KMS-11 (cell line): Measurements from ENCODE around the gene NFIB.

Experiments used
- H2AFZ ChIP-seq: fragments of 200-600 bp; sonication (generic); 2 replicates; pipeline ENCODE4 v1.6.1; 2016; ENCODE audit warnings: antibody characterized with exemption, mixed run types, low read depth
- H3K27ac ChIP-seq: fragments of 200-600 bp; sonication (generic); 2 replicates; pipeline ENCODE4 v1.6.1; 2016; ENCODE audit warnings: mild to moderate bottlenecking, mixed run types
- H3K27me3 ChIP-seq: fragments of 200-600 bp; sonication (generic); 2 replicates; pipeline ENCODE4 v1.6.1; 2017; ENCODE audit warnings: mild to moderate bottlenecking, low read depth, mixed run types, moderate library complexity; ENCODE audit not compliant: insufficient read depth
- H3K36me3 ChIP-seq: fragments of 200-600 bp; sonication (generic); 2 replicates; pipeline ENCODE4 v1.6.1; 2017; ENCODE audit warnings: mild to moderate bottlenecking, mixed run types; ENCODE audit not compliant: insufficient read depth
- H3K4me1 ChIP-seq: fragments of 200-600 bp; sonication (generic); 2 replicates; pipeline ENCODE4 v1.6.1; 2016; ENCODE audit warnings: mild to moderate bottlenecking, low read depth, mixed run types; ENCODE audit not compliant: poor library complexity, severe bottlenecking
- H3K4me2 ChIP-seq: fragments of 200-600 bp; sonication (generic); 2 replicates; pipeline ENCODE4 v1.7.0; 2016; ENCODE audit warnings: mild to moderate bottlenecking, mixed run types
- H3K4me3 ChIP-seq: fragments of 200-600 bp; sonication (generic); IDR thresholded peaks from 2 replicates; pipeline ENCODE4 v1.6.1; 2017; ENCODE audit warnings: low read depth, low read length, mixed read lengths; ENCODE audit not compliant: insufficient read depth
- H3K79me2 ChIP-seq: fragments of 200-600 bp; sonication (generic); 2 replicates; pipeline ENCODE4 v1.6.1; 2016; ENCODE audit warnings: low read depth, mixed run types; ENCODE audit not compliant: insufficient read depth
- H3K9ac ChIP-seq: fragments of 200-600 bp; sonication (generic); 2 replicates; pipeline ENCODE4 v1.6.1; 2016; ENCODE audit warnings: mild to moderate bottlenecking, mixed run types
- H4K20me1 ChIP-seq: fragments of 200-600 bp; sonication (generic); 2 replicates; pipeline ENCODE4 v1.6.1; 2016; ENCODE audit warnings: mild to moderate bottlenecking, mixed run types; ENCODE audit not compliant: insufficient read depth
- CTCF ChIP-seq: fragments of 200-600 bp; sonication (generic); conservative IDR thresholded peaks from 2 replicates; pipeline ENCODE4 v1.6.1; 2017; ENCODE audit warnings: low read depth, mild to moderate bottlenecking, antibody characterized with exemption, low read length, moderate library complexity, mixed read lengths

NFIB gene

GRCh38 chr9:14351221-14351836 lies 37.4 kb upstream of the NFIB start:
- H3K4me1 ChIP-seq, result no peaks in the 10 kb centered on the region

GRCh38 chr9:14350754-14351153 lies 36.8 kb upstream of the NFIB start:
- Histone ChIP-seq H3K9ac (no peak overlapping the region), H3K79me2 (no peaks in the 10 kb centered on the region), H4K20me1 (no peaks in the 10 kb centered on the region), H3K27ac (no peak overlapping the region), H3K4me3 (no peak overlapping the region), H3K36me3 (no peaks in the 10 kb centered on the region), H3K27me3 (no peaks in the 10 kb centered on the region), H3K4me2 (no peak overlapping the region), H3K4me1 (no peaks in the 10 kb centered on the region), H2AFZ (no peak overlapping the region)
- no peak for TF ChIP-seq CTCF

More at GRCh38 chr9:14351221-14351836, 37.4 kb upstream of the NFIB start:
- no peak overlapping the region for H3K4me3 ChIP-seq
- no peak overlapping the region for H2AFZ ChIP-seq
- H3K36me3 ChIP-seq, result no peaks in the 10 kb centered on the region
- no peak overlapping the region for H3K9ac ChIP-seq
- H4K20me1 ChIP-seq, result no peaks in the 10 kb centered on the region
- H3K27me3 ChIP-seq, result no peaks in the 10 kb centered on the region
- no peak overlapping the region for H3K27ac ChIP-seq
- no peaks in the 10 kb centered on the region for H3K79me2 ChIP-seq
- no peak overlapping the region for H3K4me2 ChIP-seq
- no peak for TF ChIP-seq CTCF

GRCh38 chr9:14350349-14350728 lies 36.4 kb upstream of the NFIB start:
- Histone ChIP-seq H3K27me3 (no peaks in the 10 kb centered on the region), H3K9ac (no peak overlapping the region), H3K4me3 (no peak overlapping the region), H3K27ac (no peak overlapping the region), H3K79me2 (no peaks in the 10 kb centered on the region), H3K36me3 (no peaks in the 10 kb centered on the region), H3K4me1 (no peaks in the 10 kb centered on the region), H4K20me1 (no peaks in the 10 kb centered on the region), H3K4me2 (no peak overlapping the region), H2AFZ (no peak overlapping the region)
- no peak for TF ChIP-seq CTCF

GRCh38 chr9:14349447-14350348 lies 35.8 kb upstream of the NFIB start:
- Histone ChIP-seq H3K4me3 (no peak overlapping the region), H3K4me2 (no peak overlapping the region)

More at GRCh38 chr9:14349447-14350348, 35.8 kb upstream of the NFIB start:
- H3K79me2 ChIP-seq, result no peaks in the 10 kb centered on the region
- H2AFZ ChIP-seq, result no peak overlapping the region
- no peaks in the 10 kb centered on the region for H4K20me1 ChIP-seq
- no peaks in the 10 kb centered on the region for H3K27me3 ChIP-seq
- no peaks in the 10 kb centered on the region for H3K36me3 ChIP-seq
- no peaks in the 10 kb centered on the region for H3K4me1 ChIP-seq
- H3K9ac ChIP-seq, result no peak overlapping the region
- no peak for TF ChIP-seq CTCF
- no peak overlapping the region for H3K27ac ChIP-seq
